ENCODE results near the gene PRH1. TPM values are rescaled to one million over a fixed set of nuclear protein-coding genes. Genes with fewer than 3 reads are reported as not detected.

The PRH1 gene
- total RNA-seq, 4 donors from 2014 or later, result 5.3 to 38.5 (median 11.6) TPM

DNA sequence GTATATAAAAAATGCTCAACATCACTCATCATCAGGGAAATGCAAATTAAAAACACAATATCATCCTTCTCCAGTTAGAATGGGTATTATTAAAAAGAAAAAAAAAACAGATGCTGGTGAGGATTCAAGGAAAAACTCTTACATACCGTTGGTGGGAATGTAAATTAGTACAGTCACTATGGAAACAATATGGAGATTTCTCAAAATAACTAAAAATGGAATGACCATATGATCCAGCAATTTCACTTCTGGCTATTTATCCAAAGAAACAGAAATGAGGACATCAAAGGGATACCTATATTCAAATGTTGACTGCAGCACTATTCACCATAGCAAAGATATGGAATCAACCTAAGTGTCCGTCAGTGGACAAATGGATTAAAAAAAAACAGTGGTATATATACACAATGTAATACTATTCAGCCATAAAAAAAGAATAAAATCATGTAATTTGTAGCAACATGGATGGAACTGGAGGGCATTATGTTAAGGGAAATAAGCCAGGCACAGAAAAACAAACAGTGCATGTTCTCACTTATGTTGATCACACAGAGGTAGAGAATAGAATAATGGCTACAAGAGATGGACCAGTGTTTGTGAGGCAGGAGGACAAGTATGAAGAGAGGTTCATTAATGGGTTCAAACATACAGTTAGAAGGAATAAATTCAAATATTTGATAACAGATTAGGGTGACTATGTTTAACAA lies 20.4 kb downstream of the PRH1 start:
- no peak for DNase-seq
- peaks cover 0 to 4% (median 0%) of the 10 kb centered on the region in 3 donors for H3K36me3 ChIP-seq
- TF ChIP-seq POLR2A (IDR thresholded peaks at IDR 0.05) (no peak), CTCF (IDR thresholded peaks at IDR 0.05) (no peak)
- intact Hi-C loops (cut with DNase I), result no loop called here
- no peaks in the 10 kb centered on the region for H3K27me3 ChIP-seq
- H3K9me3 ChIP-seq, result peaks cover 0 to 23% (median 0%) of the 10 kb centered on the region in 3 donors
- H3K27ac ChIP-seq, result no peak overlapping the region
- 80 to 88% methylated on average over 2 of the region's 2 CpGs for WGBS, 2 donors
- H3K4me3 ChIP-seq, result no peak overlapping the region
- no peaks in the 10 kb centered on the region for H3K4me1 ChIP-seq

- Histone ChIP-seq H3K36me3 (peaks cover 0 to 12% (median 0%) of the 10 kb centered on the region in 3 donors), H3K27me3 (no peaks in the 10 kb centered on the region), H3K4me1 (no peaks in the 10 kb centered on the region), H3K4me3 (no peak overlapping the region), H3K9me3 (peaks cover 0 to 26% (median 0%) of the 10 kb centered on the region in 3 donors), H3K27ac (no peak overlapping the region)
- DNase-seq, result no peak
- TF ChIP-seq CTCF (IDR thresholded peaks at IDR 0.05) (no peak), POLR2A (IDR thresholded peaks at IDR 0.05) (no peak)
- 67 to 80% methylated on average over 2 of the region's 2 CpGs for WGBS, 2 donors
- intact Hi-C loops (cut with DNase I), result no loop called here
Measured at GRCh38 chr12:10861366-10861765, 22.7 kb downstream of the PRH1 start.

- H3K36me3 ChIP-seq, result peaks cover 0 to 21% (median 0%) of the 10 kb centered on the region in 3 donors
- no peak overlapping the region for H3K27ac ChIP-seq
- peaks cover 0 to 17% (median 17%) of the 10 kb centered on the region in 3 donors for H3K9me3 ChIP-seq
- WGBS, 2 donors, result 92 to 100% methylated on average over 1 to 2 of the region's 2 CpGs
- H3K27me3 ChIP-seq, result no peaks in the 10 kb centered on the region
- no peaks in the 10 kb centered on the region for H3K4me1 ChIP-seq
- no peak for DNase-seq
- H3K4me3 ChIP-seq, result no peak overlapping the region
- TF ChIP-seq CTCF (IDR thresholded peaks at IDR 0.05) (no peak), POLR2A (IDR thresholded peaks at IDR 0.05) (no peak)
- intact Hi-C loops (cut with DNase I), result no loop called here
Measured at GRCh38 chr12:10855807-10856206, 28.2 kb downstream of the PRH1 start.

GRCh38 chr12:10853776-10854175 lies 30.3 kb downstream of the PRH1 start:
- intact Hi-C loops (cut with DNase I), result no loop called here
- TF ChIP-seq POLR2A (IDR thresholded peaks at IDR 0.05), result no peak
- TF ChIP-seq CTCF (IDR thresholded peaks at IDR 0.05), result no peak
- WGBS, 2 donors, result 58 to 65% methylated on average over 2 of the region's 2 CpGs
- peaks cover 0 to 17% (median 15%) of the 10 kb centered on the region in 3 donors for H3K9me3 ChIP-seq
- no peak overlapping the region for H3K4me3 ChIP-seq
- H3K4me1 ChIP-seq, result no peaks in the 10 kb centered on the region
- no peak overlapping the region for H3K27ac ChIP-seq
- no peaks in the 10 kb centered on the region for H3K27me3 ChIP-seq
- peaks cover 0 to 18% (median 0%) of the 10 kb centered on the region in 3 donors for H3K36me3 ChIP-seq
- DNase-seq, result no peak

- intact Hi-C loops (cut with DNase I), result no loop called here
- DNase-seq, result no peak
- WGBS, 2 donors, result 75 to 87% methylated on average over 4 of the region's 4 CpGs
Measured at GRCh38 chr12:10851243-10851858, 32.7 kb downstream of the PRH1 start.

More at GRCh38 chr12:10851243-10851858, 32.7 kb downstream of the PRH1 start:
- H3K27ac ChIP-seq, result no peak overlapping the region
- H3K36me3 ChIP-seq, result peaks cover 0 to 17% (median 0%) of the 10 kb centered on the region in 3 donors
- peaks cover 0 to 17% (median 11%) of the 10 kb centered on the region in 3 donors for H3K9me3 ChIP-seq
- no peaks in the 10 kb centered on the region for H3K4me1 ChIP-seq
- no peak for TF ChIP-seq CTCF (IDR thresholded peaks at IDR 0.05)
- no peak for TF ChIP-seq POLR2A (IDR thresholded peaks at IDR 0.05)
- H3K4me3 ChIP-seq, result no peak overlapping the region
- H3K27me3 ChIP-seq, result no peaks in the 10 kb centered on the region

Data from esophagus squamous epithelium (tissue), 5 donors.